Transverse colon (tissue), 4 donors: ENCODE data around the gene DHRS7C. TPM values are rescaled to one million over a fixed set of nuclear protein-coding genes. Genes with fewer than 3 reads are reported as not detected.

ENCODE experiments used
- DNase-seq: peaks from one replicate; pipeline ENCODE4 v3.0.0-alpha.2; 2019
- H3K27ac ChIP-seq, 4 donors: fragments of 200-600 bp; sonication (generic); 2 replicates each; pipeline ENCODE4 v1.5.1; 2016 to 2018; ENCODE audit warnings: inconsistent platforms in 4 of 4
- H3K27me3 ChIP-seq: fragments of 200-600 bp; sonication (generic); 2 replicates; pipeline ENCODE4 v1.5.1; 2017; ENCODE audit warnings: inconsistent platforms
- H3K36me3 ChIP-seq, 4 donors: fragments of 200-600 bp; sonication (generic); 2 replicates each; pipeline ENCODE4 v1.5.1; 2017 to 2019; ENCODE audit warnings: inconsistent platforms in 4 of 4
- H3K4me1 ChIP-seq, 4 donors: fragments of 200-600 bp; sonication (generic); 2 replicates each; pipeline ENCODE4 v1.5.1; 2017 to 2020; ENCODE audit warnings: inconsistent platforms in 4 of 4
- H3K4me3 ChIP-seq, 4 donors: fragments of 200-600 bp; sonication (generic); 1 replicate in 1 of 4; 2 replicates in 3 of 4; pipeline versions ENCODE4 v1.5.1 to v1.6.1; 2017 to 2019; ENCODE audit warnings: inconsistent platforms in 4 of 4
- H3K9me3 ChIP-seq, 2 donors: fragments of 200-600 bp; sonication (generic); 2 replicates each; pipeline ENCODE4 v1.5.1; 2017 to 2019; ENCODE audit warnings: inconsistent platforms in 2 of 2
- EP300 ChIP-seq: sonication (generic); formaldehyde crosslinking; IDR thresholded peaks from one replicate; pipeline ENCODE4 v1.6.1; 2017; ENCODE audit warnings: antibody characterized with exemption, low read depth
- POLR2A ChIP-seq: fragments of 450-650 bp; IDR thresholded peaks from one replicate; pipeline ENCODE4 v1.6.1; 2016; ENCODE audit warnings: antibody characterized with exemption, mild to moderate bottlenecking, moderate library complexity
- POLR2AphosphoS5 ChIP-seq, 3 donors: sonication (generic); formaldehyde crosslinking; IDR thresholded peaks; one replicate each; pipeline ENCODE4 v1.6.1; 2016; ENCODE audit warnings: antibody characterized with exemption in 3 of 3
- WGBS, 2 donors: methylation state at CpG; one replicate each; pipeline ENCODE4 v1.1.5; 2018; ENCODE audit warnings: low coverage in 1 of 2; 5-methylcytosine and 5-hydroxymethylcytosine counted together
- in situ Hi-C, 4 donors: fragments of 200-750 bp; cut with MboI; loops; one replicate each; pipeline versions ENCODE4 v1.15.0 to v1.15.1; 2017; ENCODE audit warnings: low sequenced_read_pairs in 3 of 4, low pct_ligation_motif_present in 1 of 4, low pct_unique_long_range_greater_than_20kb in 1 of 4
- intact Hi-C: fragments of 100-400 bp; cut with DNase I; formaldehyde crosslinking; loops from one replicate; pipeline ENCODE4 v1.15.1; 2023; ENCODE audit warnings: low total_unique reads
- total RNA-seq, 4 donors: library from RNA; depleted of rRNA; stranded (reverse); fragments of >200 nt; gene quantifications; one replicate each; pipeline ENCODE4 v1.1.0, GENCODE V29; 2016
- TF ChIP-seq, protein P1 (sequence below), 5 experiments: fragments of 200-600 bp in 3 of 5; fragments of 450-650 bp in 2 of 5; sonication (generic) in 3 of 5; IDR thresholded peaks; 1 replicate in 2 of 5; 2 replicates in 3 of 5; pipeline ENCODE4 v1.5.1; 2016 to 2017; ENCODE audit warnings: antibody characterized with exemption in 5 of 5, inconsistent platforms in 3 of 5, mild to moderate bottlenecking in 2 of 5, moderate library complexity in 1 of 5

Gene DHRS7C
- total RNA-seq, 4 donors from 2014 or later = not detected

- intact Hi-C loops = no loop called here
- no peak for DNase-seq
- 73 to 75% methylated on average over 5 to 6 of the region's 6 CpGs for WGBS, 2 donors
- in situ Hi-C loops = no loop called here
- Histone ChIP-seq H3K27ac (no peak overlapping the region), H3K4me1 (no peaks in the 10 kb centered on the region), H3K4me3 (no peak overlapping the region), H3K27me3 (no peaks in the 10 kb centered on the region), H3K9me3 (no peaks in the 10 kb centered on the region), H3K36me3 (no peaks in the 10 kb centered on the region)
- TF ChIP-seq POLR2A (no peak), POLR2AphosphoS5 (IDR thresholded peaks at IDR 0.05) (no peak), EP300 (no peak)
- TF ChIP-seq, protein P1, sequence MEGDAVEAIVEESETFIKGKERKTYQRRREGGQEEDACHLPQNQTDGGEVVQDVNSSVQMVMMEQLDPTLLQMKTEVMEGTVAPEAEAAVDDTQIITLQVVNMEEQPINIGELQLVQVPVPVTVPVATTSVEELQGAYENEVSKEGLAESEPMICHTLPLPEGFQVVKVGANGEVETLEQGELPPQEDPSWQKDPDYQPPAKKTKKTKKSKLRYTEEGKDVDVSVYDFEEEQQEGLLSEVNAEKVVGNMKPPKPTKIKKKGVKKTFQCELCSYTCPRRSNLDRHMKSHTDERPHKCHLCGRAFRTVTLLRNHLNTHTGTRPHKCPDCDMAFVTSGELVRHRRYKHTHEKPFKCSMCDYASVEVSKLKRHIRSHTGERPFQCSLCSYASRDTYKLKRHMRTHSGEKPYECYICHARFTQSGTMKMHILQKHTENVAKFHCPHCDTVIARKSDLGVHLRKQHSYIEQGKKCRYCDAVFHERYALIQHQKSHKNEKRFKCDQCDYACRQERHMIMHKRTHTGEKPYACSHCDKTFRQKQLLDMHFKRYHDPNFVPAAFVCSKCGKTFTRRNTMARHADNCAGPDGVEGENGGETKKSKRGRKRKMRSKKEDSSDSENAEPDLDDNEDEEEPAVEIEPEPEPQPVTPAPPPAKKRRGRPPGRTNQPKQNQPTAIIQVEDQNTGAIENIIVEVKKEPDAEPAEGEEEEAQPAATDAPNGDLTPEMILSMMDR (IDR thresholded peaks at IDR 0.05) = no peak
These were observed 15.3 kb upstream of the DHRS7C start for GRCh38 chr17:9806699-9807098.

DNA sequence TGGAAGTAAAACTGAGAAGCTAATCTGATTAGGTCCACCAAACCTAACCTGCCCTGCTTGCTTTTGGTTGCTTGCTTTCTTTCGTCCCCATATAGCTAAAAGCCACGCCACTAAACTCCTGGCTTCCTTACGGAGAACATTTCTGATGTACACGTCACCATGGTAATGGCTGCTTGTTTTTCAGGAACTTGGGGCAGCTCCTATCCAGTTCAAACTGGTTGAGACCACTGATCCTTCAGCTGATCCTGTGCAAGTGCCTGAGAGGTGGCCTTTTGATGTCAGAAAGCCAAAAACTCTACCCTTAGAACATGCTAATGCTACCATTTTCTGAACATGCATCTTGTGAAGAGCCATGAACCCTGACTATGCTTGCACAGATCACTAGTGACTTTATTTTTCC is 14.4 kb upstream of the DHRS7C start:
- Histone ChIP-seq H3K4me1 (no peaks in the 10 kb centered on the region), H3K36me3 (no peaks in the 10 kb centered on the region), H3K9me3 (no peaks in the 10 kb centered on the region), H3K27me3 (no peaks in the 10 kb centered on the region), H3K27ac (no peak overlapping the region), H3K4me3 (no peak overlapping the region)
- TF ChIP-seq POLR2AphosphoS5 (IDR thresholded peaks at IDR 0.05) (no peak), POLR2A (no peak), EP300 (no peak)
- TF ChIP-seq, protein P1 (IDR thresholded peaks at IDR 0.05) = no peak
- 50 to 70% methylated on average over 2 to 4 of the region's 4 CpGs for WGBS, 2 donors
- in situ Hi-C loops (no loop called here), intact Hi-C loops (no loop called here)
- no peak for DNase-seq

DNA sequence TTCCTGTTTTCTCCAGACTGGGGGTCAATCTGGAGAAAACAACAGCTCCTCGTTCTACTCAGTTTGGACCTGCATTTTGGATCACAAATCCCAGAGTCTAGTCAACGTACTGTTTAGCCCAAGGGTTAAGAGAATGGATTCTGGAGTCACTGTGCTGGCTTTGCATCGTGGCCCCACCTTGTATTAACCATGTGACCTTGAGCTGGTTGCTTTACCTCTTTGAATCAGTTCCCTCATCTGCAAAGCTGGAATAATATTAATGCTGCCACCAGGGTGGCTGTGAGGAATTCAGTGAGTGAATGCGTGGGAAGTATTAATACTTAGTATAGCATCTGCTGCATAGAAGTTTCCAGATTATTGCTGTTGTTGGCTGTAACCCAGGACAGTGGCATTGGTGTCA is 11.3 kb upstream of the DHRS7C start:
- Histone ChIP-seq H3K27ac (no peak overlapping the region), H3K36me3 (no peaks in the 10 kb centered on the region), H3K27me3 (no peaks in the 10 kb centered on the region), H3K4me1 (no peaks in the 10 kb centered on the region), H3K4me3 (no peak overlapping the region), H3K9me3 (no peaks in the 10 kb centered on the region)
- WGBS, 2 donors = 54 to 60% methylated on average over 2 to 4 of the region's 4 CpGs
- intact Hi-C loops (no loop called here), in situ Hi-C loops (no loop called here)
- TF ChIP-seq EP300 (no peak), POLR2A (no peak), POLR2AphosphoS5 (IDR thresholded peaks at IDR 0.05) (no peak)
- TF ChIP-seq, protein P1 (IDR thresholded peaks at IDR 0.05) = no peak
- no peak for DNase-seq

DNA sequence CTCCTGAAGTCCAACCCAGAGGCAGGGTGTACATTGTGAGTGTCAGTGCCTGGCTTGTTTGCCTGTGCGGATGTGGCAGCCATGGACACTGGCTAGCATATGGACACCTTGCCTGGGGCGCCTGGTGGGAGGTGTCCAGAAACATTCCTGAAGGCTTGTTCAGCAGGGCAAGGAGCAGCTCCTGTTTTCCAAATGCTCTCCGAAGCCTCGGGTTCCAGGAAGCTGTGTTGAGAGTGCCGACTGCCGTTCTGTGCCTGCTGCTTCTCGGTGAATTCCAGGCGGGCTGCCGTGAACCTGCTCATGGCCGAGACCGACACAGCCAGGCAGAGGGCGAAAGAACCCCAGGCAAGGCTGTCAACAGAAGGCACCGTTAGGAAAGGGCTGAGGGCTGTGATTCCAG is 10.9 kb upstream of the DHRS7C start:
- Histone ChIP-seq H3K4me1 (no peaks in the 10 kb centered on the region), H3K36me3 (no peaks in the 10 kb centered on the region), H3K27ac (no peak overlapping the region), H3K27me3 (no peaks in the 10 kb centered on the region), H3K4me3 (no peak overlapping the region), H3K9me3 (no peaks in the 10 kb centered on the region)
- no peak for TF ChIP-seq POLR2AphosphoS5 (IDR thresholded peaks at IDR 0.05)
- TF ChIP-seq EP300 = no peak
- TF ChIP-seq, protein P1 (IDR thresholded peaks at IDR 0.05) = no peak
- TF ChIP-seq POLR2A = no peak
- whole genome bisulfite sequencing, 2 donors = 50 to 82% methylated on average over 2 to 13 of the region's 13 CpGs
- DNase-seq = no peak
- in situ Hi-C loops = no loop called here
- intact Hi-C loops = no loop called here
